Transverse colon (tissue), 3 donors: ENCODE results near the gene ERVW-1.

Experiments
- CTCF ChIP-seq, 5 experiments: fragments of 200-600 bp in 3 of 5; fragments of 450-650 bp in 2 of 5; sonication (generic) in 3 of 5; IDR thresholded peaks; 1 replicate in 2 of 5; 2 replicates in 3 of 5; pipeline ENCODE4 v1.5.1; 2016 to 2017; ENCODE audit warnings: antibody characterized with exemption in 5 of 5, inconsistent platforms in 3 of 5, mild to moderate bottlenecking in 2 of 5, moderate library complexity in 1 of 5
- POLR2A ChIP-seq: fragments of 450-650 bp; IDR thresholded peaks from one replicate; pipeline ENCODE4 v1.6.1; 2016; ENCODE audit warnings: antibody characterized with exemption, mild to moderate bottlenecking, moderate library complexity

GRCh38 chr7:92437956-92438491 lies 39.7 kb downstream of the ERVW-1 start:
- TF ChIP-seq CTCF (IDR thresholded peaks at IDR 0.05) (no peak), POLR2A (no peak)
